Activated T-helper 1 cell treated with anti-CD3 and anti-CD28 coated beads, Interleukin-2, amount 50 U/mL, for 16 hours (primary cell): Measurements from ENCODE around the gene ADM2.
"Not testable (repeated sequence)": the region's sequence is repeated elsewhere in the genome, so short reads cannot be mapped to it uniquely, and the experiment has no call there.

Experiments
- DNase-seq, 2 donors: peaks; one replicate each; pipeline ENCODE4 v3.0.0-alpha.2; 2020; ENCODE audit warnings: low read depth in 1 of 2, low spot score in 1 of 2

Gene ADM2

DNA sequence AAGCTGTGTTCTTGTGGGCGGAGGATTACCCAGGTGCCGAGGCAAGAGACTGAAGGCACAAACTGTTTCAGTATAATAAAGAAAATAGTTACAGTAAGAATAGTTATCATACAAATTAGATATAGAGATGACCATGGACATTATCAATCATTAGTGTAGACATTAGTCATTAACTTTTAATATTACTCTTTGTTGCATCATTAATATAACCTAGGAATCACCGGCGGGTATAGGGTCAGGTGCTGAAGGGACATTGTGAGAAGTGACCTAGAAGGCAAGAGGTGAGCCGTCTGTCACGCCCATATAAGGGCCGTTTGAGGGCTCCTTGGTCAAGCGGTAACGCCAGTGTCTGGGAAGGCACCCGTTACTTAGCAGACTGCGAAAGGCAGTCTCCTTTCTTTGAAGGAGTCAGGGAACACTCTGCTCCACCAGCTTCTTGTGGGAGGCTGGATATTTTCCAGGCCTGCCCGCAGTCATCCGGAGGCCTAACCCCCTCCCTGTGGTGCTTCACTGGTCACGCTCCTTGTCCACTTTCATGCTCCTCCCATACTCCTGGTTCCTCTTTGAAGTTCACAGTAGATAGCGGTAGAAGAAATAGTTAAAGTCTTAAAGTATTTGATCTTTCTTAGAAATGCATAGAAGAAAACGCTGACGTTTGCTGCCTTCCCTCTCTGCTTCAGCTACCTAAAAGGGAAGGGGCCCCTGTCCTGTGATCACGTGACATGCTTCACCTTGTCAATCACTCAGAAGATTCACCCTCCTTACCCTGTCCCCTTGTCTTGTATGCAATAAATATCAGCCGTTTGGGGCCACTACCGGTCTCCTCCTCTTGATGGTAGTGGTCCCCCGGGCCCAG, 52.7 kb downstream of the ADM2 start:
- DNase-seq, result not testable (repeated sequence)

DNA sequence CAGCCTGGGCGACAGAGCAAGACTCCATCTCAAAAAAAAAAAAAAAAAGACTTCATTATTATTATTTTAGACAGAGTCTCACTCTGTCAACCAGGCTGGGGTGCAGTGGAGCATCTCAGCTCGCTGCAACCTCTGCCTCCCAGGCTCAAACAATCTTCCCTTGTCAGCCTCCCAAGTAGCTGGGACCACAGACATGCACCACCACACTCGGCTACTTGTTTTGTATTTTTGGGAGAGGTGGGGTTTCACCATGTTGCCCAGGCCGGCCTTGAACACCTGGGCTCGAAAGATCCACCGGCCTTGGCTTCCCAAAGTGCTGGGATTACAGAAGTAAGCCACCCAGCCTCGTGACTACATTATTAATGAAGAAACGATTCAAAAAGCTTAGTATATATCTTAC, 53.8 kb downstream of the ADM2 start:
- no peak for DNase-seq
